Activated CD8-positive, alpha-beta memory T cell treated with anti-CD3 and anti-CD28 coated beads for 24 hours (primary cell): ENCODE results near the gene INF2.
"Not testable (repeated sequence)": the region's sequence is repeated elsewhere in the genome, so short reads cannot be mapped to it uniquely, and the experiment has no call there.

ENCODE experiments used
- DNase-seq: peaks from one replicate; pipeline ENCODE4 v3.0.0-alpha.2; 2020

INF2 gene

GRCh38 chr14:104657563-104658324 is 31.7 kb upstream of the INF2 start:
- DNase-seq: no peak

GRCh38 chr14:104658325-104658712 is 31.1 kb upstream of the INF2 start:
- no peak for DNase-seq

- DNase-seq: no peak
Observed at GRCh38 chr14:104659146-104659545, 30.3 kb upstream of the INF2 start.

GRCh38 chr14:104659764-104660523 is 29.5 kb upstream of the INF2 start:
- DNase-seq: no peak

- DNase-seq: no peak
Observed at GRCh38 chr14:104660597-104660996, 28.8 kb upstream of the INF2 start.

GRCh38 chr14:104661086-104661485 is 28.3 kb upstream of the INF2 start:
- no peak for DNase-seq

GRCh38 chr14:104661528-104662157 is 27.8 kb upstream of the INF2 start:
- DNase-seq: not testable (repeated sequence)

GRCh38 chr14:104662472-104662871 is 26.9 kb upstream of the INF2 start:
- not testable (repeated sequence) for DNase-seq

GRCh38 chr14:104664107-104664506 is 25.3 kb upstream of the INF2 start:
- no peak for DNase-seq

- DNase-seq: no peak
Observed at GRCh38 chr14:104664588-104664987, 24.8 kb upstream of the INF2 start.

GRCh38 chr14:104665114-104665656 is 24.2 kb upstream of the INF2 start:
- DNase-seq: no peak

GRCh38 chr14:104665657-104666522 is 23.5 kb upstream of the INF2 start:
- peak; percentile 73 for DNase-seq

- DNase-seq: not testable (repeated sequence)
Observed at GRCh38 chr14:104666523-104666895, 22.9 kb upstream of the INF2 start.

GRCh38 chr14:104666981-104667380 is 22.4 kb upstream of the INF2 start:
- DNase-seq: no peak

GRCh38 chr14:104669697-104670096 is 19.7 kb upstream of the INF2 start:
- no peak for DNase-seq

GRCh38 chr14:104671330-104671977 is 18.0 kb upstream of the INF2 start:
- not testable (repeated sequence) for DNase-seq

- DNase-seq: not testable (repeated sequence)
Observed at GRCh38 chr14:104672119-104672518, 17.3 kb upstream of the INF2 start.

GRCh38 chr14:104673481-104673880 is 15.9 kb upstream of the INF2 start:
- DNase-seq: no peak

- no peak for DNase-seq
Observed at GRCh38 chr14:104675447-104675846, 14.0 kb upstream of the INF2 start.

GRCh38 chr14:104676130-104676693 is 13.2 kb upstream of the INF2 start:
- no peak for DNase-seq

- DNase-seq: no peak
Observed at GRCh38 chr14:104676694-104677511, 12.5 kb upstream of the INF2 start.
